Colonic mucosa (tissue), 4 donors: Measurements from ENCODE around the gene NDNF. TPM values are rescaled to one million over a fixed set of nuclear protein-coding genes. Genes with fewer than 3 reads are reported as not detected.

Experiments used
- DNase-seq: peaks from one replicate; pipeline ENCODE4 v3.0.0-alpha.2; 2020
- H3K27ac ChIP-seq: fragments of 200-600 bp; one replicate; pipeline ENCODE4 v1.8.0; 2021
- H3K27me3 ChIP-seq: fragments of 200-600 bp; one replicate; pipeline ENCODE4 v1.8.0; 2021
- H3K36me3 ChIP-seq: fragments of 200-600 bp; one replicate; pipeline ENCODE4 v1.8.0; 2021
- H3K4me1 ChIP-seq: fragments of 200-600 bp; one replicate; pipeline ENCODE4 v1.8.0; 2021; ENCODE audit warnings: mild to moderate bottlenecking
- H3K4me3 ChIP-seq: fragments of 200-600 bp; one replicate; pipeline ENCODE4 v1.8.0; 2021
- H3K9ac ChIP-seq, 2 donors: one replicate each; pipeline ENCODE4 v1.7.0; 2013; ENCODE audit warnings: control low read depth in 2 of 2, low read depth in 2 of 2, low read length in 2 of 2
- H3K9me3 ChIP-seq: fragments of 200-600 bp; one replicate; pipeline ENCODE4 v1.8.0; 2021
- intact Hi-C: fragments of 100-400 bp; cut with DNase I; formaldehyde crosslinking; loops from one replicate; pipeline ENCODE4 v1.14.1; 2022
- total RNA-seq, 2 donors: library from RNA; stranded (reverse); fragmentation: NEBNext Ultra II Directional in 1 of 2; extraction: Animal tissue kit (Norgen Biotek cat#: 25700) in 1 of 2; gene quantifications; one replicate each; pipeline ENCODE4 v1.2.1, GENCODE V29; 2021
- TF ChIP-seq, protein P1 (sequence below): fragments of 200-600 bp; IDR thresholded peaks from one replicate; pipeline ENCODE4 v1.8.0; 2022; ENCODE audit warnings: antibody characterized with exemption, mild to moderate bottlenecking
- donor health status: healthy.
- donor health status: DM: no; HTN: no; CAD: no.
- donor health status: DM: no; HTN: no; CAD: no.

The NDNF gene
- total RNA-seq, 2 donors from 2014 or later, result 8.9 to 30.4 TPM

DNA sequence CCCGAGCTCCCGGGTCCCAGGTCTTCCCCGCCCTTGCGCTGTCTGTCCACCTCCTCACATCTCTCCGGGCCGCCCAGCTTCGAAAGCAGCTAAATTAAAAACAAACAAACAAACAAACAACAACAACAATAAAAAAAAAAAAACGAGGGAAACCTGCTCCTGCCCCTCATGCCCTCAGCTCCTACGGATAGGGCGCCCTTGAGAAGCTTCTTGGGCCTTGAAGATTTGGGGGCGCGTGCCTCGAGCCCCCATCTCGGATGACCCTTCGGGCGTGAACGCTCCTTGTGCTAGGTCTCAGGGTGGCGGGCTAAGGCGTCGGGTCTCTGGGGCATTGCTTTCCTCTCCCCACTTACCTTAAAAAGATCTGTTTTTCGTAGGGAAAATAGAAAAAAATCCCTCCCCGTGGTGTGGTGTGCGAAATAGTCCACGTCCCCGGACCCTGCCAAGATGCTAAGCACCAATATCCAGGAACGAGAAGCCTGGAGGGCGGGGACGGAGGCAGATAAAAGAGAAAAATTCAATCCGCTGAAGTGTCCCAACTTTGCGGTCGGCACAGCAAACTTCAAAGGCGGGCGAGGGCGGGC, 603 bp downstream of the NDNF start:
- no peak for DNase-seq
- peak overlapping the region; percentile 52 for H3K27ac ChIP-seq
- no peaks in the 10 kb centered on the region for H3K36me3 ChIP-seq
- intact Hi-C loops, result loop anchor here (5.0 kb wide), 1 partner anchor 144 kb away; no protein-coding TSS in a partner anchor
- H3K9me3 ChIP-seq, result no peaks in the 10 kb centered on the region
- H3K4me1 ChIP-seq, result peaks cover 4% of the 10 kb centered on the region
- TF ChIP-seq, protein P1, sequence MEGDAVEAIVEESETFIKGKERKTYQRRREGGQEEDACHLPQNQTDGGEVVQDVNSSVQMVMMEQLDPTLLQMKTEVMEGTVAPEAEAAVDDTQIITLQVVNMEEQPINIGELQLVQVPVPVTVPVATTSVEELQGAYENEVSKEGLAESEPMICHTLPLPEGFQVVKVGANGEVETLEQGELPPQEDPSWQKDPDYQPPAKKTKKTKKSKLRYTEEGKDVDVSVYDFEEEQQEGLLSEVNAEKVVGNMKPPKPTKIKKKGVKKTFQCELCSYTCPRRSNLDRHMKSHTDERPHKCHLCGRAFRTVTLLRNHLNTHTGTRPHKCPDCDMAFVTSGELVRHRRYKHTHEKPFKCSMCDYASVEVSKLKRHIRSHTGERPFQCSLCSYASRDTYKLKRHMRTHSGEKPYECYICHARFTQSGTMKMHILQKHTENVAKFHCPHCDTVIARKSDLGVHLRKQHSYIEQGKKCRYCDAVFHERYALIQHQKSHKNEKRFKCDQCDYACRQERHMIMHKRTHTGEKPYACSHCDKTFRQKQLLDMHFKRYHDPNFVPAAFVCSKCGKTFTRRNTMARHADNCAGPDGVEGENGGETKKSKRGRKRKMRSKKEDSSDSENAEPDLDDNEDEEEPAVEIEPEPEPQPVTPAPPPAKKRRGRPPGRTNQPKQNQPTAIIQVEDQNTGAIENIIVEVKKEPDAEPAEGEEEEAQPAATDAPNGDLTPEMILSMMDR, result no peak
- no peaks in the 10 kb centered on the region for H3K27me3 ChIP-seq
- H3K9ac ChIP-seq, result peak overlapping the region; percentile 62 to 78
- H3K4me3 ChIP-seq, result peak overlapping the region; percentile 60

GRCh38 chr4:121070696-121071639, 1.4 kb downstream of the NDNF start:
- Histone ChIP-seq H3K27me3 (no peaks in the 10 kb centered on the region), H3K4me1 (peaks cover 4% of the 10 kb centered on the region), H3K4me3 (peak overlapping the region; percentile 60), H3K9me3 (no peaks in the 10 kb centered on the region), H3K27ac (no peak overlapping the region), H3K36me3 (no peaks in the 10 kb centered on the region), H3K9ac (peak overlapping the region; percentile 66 to 78)
- DNase-seq, result peak; percentile 73
- intact Hi-C loops, result loop anchor here (5.0 kb wide), 1 partner anchor 144 kb away; no protein-coding TSS in a partner anchor
- TF ChIP-seq, protein P1, result peak; percentile 46

DNA sequence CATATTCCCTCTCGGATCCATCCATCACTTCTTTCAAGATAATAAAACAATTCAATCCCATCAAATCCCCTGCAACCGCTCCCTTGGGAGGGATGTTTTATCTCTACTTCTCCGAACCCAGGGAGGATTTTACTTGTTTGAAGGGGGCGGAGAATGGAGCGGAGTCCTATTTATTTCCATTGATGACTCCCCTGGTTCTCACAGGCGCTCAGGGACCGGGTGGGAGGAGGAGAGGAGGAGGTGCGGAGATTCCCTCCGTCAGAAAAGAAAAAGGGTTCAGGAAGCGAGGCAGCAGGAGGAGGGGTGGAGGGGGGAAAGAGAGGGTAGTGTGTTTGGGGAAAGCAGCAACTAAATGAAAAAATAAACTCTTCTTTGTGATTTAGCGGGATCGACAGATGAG, 2.1 kb downstream of the NDNF start:
- H3K4me3 ChIP-seq, result peak overlapping the region; percentile 60
- DNase-seq, result peak; percentile 32
- H3K9me3 ChIP-seq, result no peaks in the 10 kb centered on the region
- H3K27me3 ChIP-seq, result no peaks in the 10 kb centered on the region
- intact Hi-C loops, result loop anchor here (5.0 kb wide), 1 partner anchor 143 kb away; no protein-coding TSS in a partner anchor
- H3K27ac ChIP-seq, result no peak overlapping the region
- peak overlapping the region in 1 of 2 donors; percentile 16 for H3K9ac ChIP-seq
- TF ChIP-seq, protein P1, result no peak
- H3K4me1 ChIP-seq, result peaks cover 4% of the 10 kb centered on the region
- H3K36me3 ChIP-seq, result no peaks in the 10 kb centered on the region

- DNase-seq, result no peak
- intact Hi-C loops, result no loop called here
- H3K36me3 ChIP-seq, result no peaks in the 10 kb centered on the region
- H3K9me3 ChIP-seq, result no peaks in the 10 kb centered on the region
- H3K27ac ChIP-seq, result no peak overlapping the region
- peaks cover 4% of the 10 kb centered on the region for H3K4me1 ChIP-seq
- H3K4me3 ChIP-seq, result no peak overlapping the region
- no peak overlapping the region for H3K9ac ChIP-seq
- TF ChIP-seq, protein P1, result no peak
- no peaks in the 10 kb centered on the region for H3K27me3 ChIP-seq
Observed at GRCh38 chr4:121069430-121069829, 2.9 kb downstream of the NDNF start.

- H3K27me3 ChIP-seq, result no peaks in the 10 kb centered on the region
- H3K27ac ChIP-seq, result no peak overlapping the region
- no peak overlapping the region for H3K9ac ChIP-seq
- no peaks in the 10 kb centered on the region for H3K36me3 ChIP-seq
- no peaks in the 10 kb centered on the region for H3K4me1 ChIP-seq
- TF ChIP-seq, protein P1, result no peak
- no peaks in the 10 kb centered on the region for H3K9me3 ChIP-seq
- intact Hi-C loops, result no loop called here
- no peak for DNase-seq
- H3K4me3 ChIP-seq, result no peak overlapping the region
Observed at GRCh38 chr4:121064482-121064881, 7.9 kb downstream of the NDNF start.
